SU-DHL-6 (cell line): ENCODE data around the gene EIF3D.

ENCODE experiments used
- EZH2phosphoT487 ChIP-seq: fragments of 200-600 bp; sonication (generic), shearing (Covaris generic); conservative IDR thresholded peaks from 2 replicates; pipeline ENCODE4 v1.6.1; 2018; ENCODE audit warnings: mild to moderate bottlenecking, antibody characterized with exemption, low read length, moderate library complexity, mixed read lengths
- TF ChIP-seq, protein P1 (sequence below): fragments of 200-600 bp; sonication (generic); IDR thresholded peaks from one replicate; pipeline ENCODE4 v1.5.1; 2017; ENCODE audit warnings: antibody characterized with exemption, mild to moderate bottlenecking, low read length, moderate library complexity; ENCODE audit not compliant: insufficient read depth, poor library complexity, severe bottlenecking

DNA sequence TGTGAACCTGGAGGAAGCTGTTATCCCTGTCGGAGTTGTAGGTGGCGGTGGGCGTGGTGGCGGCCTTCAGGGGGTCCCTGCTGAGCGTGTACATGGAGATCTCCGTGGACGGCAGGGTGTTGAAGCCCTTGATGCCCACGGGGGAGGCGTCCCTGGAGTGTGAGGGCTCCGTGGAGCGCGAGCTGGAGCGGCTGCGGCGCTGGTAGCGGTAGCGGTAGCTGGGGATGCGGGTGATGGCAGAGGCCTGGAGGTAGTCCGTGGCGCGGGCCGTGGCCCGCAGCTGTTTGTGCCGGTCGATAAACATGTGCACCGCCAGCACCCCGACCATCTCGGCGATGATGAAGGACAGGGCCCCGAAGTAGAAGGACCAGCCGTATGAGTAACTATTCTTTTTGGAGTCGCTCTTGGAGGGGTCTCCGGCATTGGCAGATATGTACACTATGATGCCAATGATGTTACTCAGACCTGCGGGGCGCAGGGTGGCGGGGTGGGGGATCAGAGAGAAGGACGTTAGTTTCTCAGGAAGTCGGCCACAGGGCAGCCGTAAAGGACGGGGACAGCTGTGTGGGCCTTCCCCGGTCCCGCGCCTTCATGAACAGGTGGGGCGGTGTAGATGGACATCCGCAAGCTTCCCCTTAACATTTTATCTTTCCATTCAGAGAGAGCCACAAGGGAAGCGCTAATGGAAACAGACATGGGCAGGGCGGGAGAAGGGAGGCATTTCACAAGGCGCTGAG, 35.6 kb upstream of the EIF3D start:
- TF ChIP-seq, protein P1, sequence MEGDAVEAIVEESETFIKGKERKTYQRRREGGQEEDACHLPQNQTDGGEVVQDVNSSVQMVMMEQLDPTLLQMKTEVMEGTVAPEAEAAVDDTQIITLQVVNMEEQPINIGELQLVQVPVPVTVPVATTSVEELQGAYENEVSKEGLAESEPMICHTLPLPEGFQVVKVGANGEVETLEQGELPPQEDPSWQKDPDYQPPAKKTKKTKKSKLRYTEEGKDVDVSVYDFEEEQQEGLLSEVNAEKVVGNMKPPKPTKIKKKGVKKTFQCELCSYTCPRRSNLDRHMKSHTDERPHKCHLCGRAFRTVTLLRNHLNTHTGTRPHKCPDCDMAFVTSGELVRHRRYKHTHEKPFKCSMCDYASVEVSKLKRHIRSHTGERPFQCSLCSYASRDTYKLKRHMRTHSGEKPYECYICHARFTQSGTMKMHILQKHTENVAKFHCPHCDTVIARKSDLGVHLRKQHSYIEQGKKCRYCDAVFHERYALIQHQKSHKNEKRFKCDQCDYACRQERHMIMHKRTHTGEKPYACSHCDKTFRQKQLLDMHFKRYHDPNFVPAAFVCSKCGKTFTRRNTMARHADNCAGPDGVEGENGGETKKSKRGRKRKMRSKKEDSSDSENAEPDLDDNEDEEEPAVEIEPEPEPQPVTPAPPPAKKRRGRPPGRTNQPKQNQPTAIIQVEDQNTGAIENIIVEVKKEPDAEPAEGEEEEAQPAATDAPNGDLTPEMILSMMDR: no peak
- no peak for TF ChIP-seq EZH2phosphoT487
